Peyer's patch (tissue), 4 donors: ENCODE measurements around the gene HSBP1L1.

Experiments
- CTCF ChIP-seq, 6 experiments: fragments of 450-650 bp in 4 of 6; fragments of 200-600 bp in 2 of 6; sonication (generic) in 1 of 6; IDR thresholded peaks; one replicate each; pipeline ENCODE4 v1.5.1; 2017 to 2019; ENCODE audit warnings: antibody characterized with exemption in 6 of 6, mild to moderate bottlenecking in 3 of 6, moderate library complexity in 1 of 6
- POLR2A ChIP-seq, 2 donors: fragments of 450-650 bp; IDR thresholded peaks; one replicate each; pipeline ENCODE4 v1.5.1; 2017; ENCODE audit warnings: antibody characterized with exemption in 2 of 2, mild to moderate bottlenecking in 2 of 2, moderate library complexity in 2 of 2

GRCh38 chr18:79916546-79917168 is 47.8 kb upstream of the HSBP1L1 start:
- TF ChIP-seq POLR2A (IDR thresholded peaks at IDR 0.05) (no peak), CTCF (IDR thresholded peaks at IDR 0.05) (no peak)
